GM12874 (cell line): ENCODE results near the gene RALGPS1.
A peak's percentile ranks its signal among the peaks of the same experiment; 100 is the strongest.

Experiments
- TF ChIP-seq, protein P1 (sequence below): IDR thresholded peaks from 2 replicates; pipeline ENCODE4 v1.5.1; 2011; ENCODE audit warnings: low read depth, mild to moderate bottlenecking, control low read depth, low read length, moderate library complexity; ENCODE audit not compliant: insufficient read depth

Gene RALGPS1

DNA sequence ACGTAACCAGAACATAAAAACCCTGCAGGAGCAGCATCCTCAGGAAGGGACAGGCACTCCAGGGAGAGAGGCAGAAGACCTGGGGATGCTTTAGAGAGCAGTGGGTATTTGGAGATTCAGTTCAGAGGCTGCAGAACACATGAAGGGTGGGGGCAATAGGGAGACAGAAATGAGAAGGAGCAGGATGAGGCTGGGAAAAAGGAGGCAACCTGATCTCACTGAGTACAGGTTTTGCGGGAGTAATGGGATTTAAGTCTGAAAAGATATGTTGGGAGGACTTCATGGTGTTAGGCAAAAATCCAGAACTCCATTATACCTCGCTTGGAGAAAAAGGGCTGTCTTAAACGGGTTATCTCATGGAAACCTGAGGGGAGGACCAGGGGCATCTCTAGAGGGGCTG lies 308.7 kb downstream of the RALGPS1 start:
- TF ChIP-seq, protein P1, sequence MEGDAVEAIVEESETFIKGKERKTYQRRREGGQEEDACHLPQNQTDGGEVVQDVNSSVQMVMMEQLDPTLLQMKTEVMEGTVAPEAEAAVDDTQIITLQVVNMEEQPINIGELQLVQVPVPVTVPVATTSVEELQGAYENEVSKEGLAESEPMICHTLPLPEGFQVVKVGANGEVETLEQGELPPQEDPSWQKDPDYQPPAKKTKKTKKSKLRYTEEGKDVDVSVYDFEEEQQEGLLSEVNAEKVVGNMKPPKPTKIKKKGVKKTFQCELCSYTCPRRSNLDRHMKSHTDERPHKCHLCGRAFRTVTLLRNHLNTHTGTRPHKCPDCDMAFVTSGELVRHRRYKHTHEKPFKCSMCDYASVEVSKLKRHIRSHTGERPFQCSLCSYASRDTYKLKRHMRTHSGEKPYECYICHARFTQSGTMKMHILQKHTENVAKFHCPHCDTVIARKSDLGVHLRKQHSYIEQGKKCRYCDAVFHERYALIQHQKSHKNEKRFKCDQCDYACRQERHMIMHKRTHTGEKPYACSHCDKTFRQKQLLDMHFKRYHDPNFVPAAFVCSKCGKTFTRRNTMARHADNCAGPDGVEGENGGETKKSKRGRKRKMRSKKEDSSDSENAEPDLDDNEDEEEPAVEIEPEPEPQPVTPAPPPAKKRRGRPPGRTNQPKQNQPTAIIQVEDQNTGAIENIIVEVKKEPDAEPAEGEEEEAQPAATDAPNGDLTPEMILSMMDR = no peak

DNA sequence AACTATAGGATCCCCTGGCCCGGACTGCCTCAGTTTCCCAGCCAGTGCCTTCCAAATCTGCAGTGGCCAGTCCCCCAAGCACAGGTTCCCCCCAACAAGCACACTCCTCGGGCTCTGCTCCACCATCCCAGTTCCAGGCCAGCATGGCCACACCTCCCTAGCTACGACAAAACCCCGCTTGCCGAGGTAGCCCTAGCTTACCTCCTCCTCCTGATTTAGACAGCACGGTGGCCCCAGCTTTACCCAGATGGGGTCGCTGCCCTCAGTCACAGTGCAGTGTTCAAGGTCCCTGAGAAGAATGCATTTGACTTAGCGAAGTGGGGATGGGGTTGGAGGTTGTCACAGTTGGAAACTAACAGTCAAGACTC lies 309.2 kb downstream of the RALGPS1 start:
- TF ChIP-seq, protein P1 = peak; percentile 6; the same call in 1 of the 2 replicates

DNA sequence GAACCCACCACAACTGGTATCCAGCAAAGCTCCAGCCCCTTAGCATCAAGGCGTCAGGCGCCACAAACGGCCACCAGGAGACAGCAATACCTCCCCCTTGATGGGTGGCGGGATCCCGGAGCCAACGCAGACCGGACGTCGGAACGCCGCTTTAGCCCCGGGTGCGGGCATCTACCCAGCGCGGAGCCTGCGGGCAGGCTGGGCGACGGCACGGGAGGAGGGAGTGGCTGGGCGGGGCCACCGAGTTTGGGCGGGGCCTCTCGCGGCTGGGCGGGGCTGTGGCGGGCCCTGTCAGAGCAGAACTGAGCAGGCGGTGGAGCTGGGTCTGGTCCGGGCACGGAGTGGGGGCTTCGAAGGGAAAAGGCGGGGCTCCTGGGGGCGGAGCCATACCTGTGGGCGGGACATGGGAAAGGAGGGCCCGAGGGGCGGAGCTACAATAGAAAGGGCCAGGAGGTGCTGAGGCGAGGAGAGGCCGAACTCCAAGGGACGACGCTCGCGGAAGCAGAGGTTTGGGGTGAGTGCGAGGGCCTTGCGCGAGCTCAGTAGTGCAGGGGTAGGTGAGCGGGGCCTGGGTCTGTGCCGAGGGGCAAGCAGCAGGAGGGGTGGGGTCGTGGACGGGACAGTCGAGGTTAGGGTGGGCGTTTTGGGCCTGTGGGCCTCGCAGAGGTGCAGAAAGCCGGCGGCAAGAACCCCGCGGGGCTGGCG lies 309.7 kb downstream of the RALGPS1 start:
- TF ChIP-seq, protein P1 = no peak

DNA sequence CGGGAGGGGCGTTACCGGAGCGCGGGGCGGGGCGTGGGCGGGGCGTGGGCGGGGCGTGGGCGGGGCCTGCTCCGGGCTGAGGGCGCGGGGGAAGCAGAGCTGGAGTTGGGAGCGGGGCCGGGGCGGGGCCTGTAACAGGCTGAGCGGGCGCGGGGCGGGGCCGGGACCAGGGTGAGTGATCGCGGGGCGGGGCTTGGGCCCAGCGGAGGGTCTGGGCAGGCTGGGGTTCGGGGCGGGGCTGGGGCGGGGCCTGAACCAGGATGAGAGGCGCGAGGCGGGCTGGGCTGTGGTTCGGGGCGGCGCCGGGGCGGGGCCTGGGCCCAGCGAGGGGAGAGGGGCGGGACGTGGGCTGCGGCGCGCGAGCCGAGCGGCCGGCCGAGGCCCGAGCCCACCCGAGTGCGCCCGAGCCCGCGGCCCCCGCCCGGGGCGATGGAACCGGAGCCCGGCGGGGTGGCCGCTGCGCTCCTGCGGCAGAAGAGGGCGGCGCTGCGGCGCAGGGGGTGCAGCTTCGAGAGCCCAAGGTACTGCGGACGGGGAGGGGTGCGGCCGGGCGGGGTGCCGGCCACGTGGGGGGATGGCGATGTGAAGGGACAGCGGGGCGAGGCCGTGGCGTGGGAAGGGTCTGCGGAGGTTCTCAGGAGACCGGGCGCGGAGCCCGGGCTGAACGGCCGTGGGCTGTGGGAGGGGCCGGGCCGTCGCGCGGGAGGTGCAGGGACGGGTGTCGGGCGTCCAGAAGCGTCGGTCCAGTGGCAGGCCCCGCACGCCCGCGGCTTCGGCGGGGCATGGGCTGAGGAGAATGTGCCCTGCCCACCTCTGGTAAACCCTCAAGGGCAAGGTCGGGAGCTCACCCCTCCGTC lies 310.5 kb downstream of the RALGPS1 start:
- TF ChIP-seq, protein P1 = no peak

DNA sequence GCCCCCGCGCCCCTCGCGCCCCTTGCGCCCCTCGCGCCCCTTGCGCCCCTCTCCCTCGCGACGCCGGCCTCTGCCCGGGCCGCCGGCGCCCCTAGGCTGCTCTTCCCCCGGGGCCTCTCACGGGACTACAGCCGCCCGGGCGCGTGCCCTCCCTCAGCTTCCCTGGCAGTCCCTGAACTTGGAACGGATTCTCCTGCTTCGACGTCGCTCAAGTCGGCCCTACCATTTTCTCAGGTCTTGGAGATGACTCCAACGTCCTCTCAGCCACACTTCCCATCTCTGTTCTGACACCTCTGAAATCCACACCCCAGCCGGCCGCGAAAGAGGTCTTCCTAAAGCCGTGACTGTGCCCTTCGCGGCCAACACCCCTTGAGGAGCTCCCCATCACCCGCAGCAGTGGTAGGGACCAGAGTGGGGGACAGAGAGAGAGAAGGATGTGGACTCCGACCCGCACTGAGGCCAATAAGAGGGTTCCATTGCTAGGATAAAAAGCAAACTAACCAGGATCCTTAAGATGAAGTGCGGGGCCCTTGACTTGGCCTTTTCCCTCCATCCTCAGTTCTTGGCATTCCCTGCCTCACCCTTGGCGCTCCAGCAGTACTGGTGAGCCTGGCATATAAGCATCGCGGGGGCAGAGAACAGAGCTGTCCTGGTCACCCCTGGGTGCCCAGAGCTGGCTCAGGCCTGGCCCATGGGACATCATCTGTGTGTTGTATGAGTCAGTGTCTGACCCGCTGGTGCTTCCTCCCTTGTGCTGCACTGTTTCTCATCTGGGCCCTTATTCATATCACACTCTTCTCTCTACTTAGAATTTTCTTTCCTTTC lies 311.4 kb downstream of the RALGPS1 start:
- TF ChIP-seq, protein P1 = no peak

DNA sequence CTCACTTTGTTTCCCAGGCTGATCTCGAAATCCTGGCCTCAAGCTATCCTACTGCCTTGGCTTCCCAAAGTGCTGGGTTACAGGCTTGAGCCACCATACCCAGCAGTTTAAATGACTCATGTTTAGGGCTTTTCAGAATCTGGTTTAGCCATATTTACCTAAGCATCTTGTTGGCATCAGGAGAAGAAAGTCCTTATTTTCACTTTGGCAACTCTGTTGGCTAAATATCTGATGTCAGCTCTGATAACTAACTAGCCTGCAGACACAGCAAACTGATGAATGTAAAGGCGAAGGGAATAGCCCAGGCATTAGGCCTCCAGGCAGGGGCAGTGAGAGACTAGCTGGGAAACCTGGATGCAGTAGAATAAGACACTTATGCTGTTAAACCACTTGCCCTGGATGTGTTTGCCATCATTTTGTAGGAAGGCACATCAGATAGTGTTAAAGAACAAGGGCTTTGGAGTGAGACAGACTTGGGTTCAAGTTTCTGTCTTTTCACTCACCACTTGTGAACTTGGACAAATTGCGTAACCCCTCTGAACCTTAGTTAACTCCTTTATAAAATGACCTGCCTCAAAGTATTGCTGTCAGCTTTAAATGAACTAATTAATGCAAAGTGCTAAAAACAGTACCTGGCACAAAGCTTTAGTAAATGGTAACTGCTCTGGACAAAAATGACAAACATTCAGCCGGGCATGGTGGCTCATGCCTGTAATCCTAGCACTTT lies 315.3 kb downstream of the RALGPS1 start:
- TF ChIP-seq, protein P1 = no peak
